Activated effector memory CD4-positive, alpha-beta T cell treated with Interleukin-2 at 50 U/mL for 16 hours (primary cell): ENCODE measurements around the gene SRGAP2B.
"Not testable (repeated sequence)": the region's sequence is repeated elsewhere in the genome, so short reads cannot be mapped to it uniquely, and the experiment has no call there.

ENCODE experiments used
- DNase-seq: peaks from one replicate; pipeline ENCODE4 v3.0.0-alpha.2; 2020

Gene SRGAP2B

DNA sequence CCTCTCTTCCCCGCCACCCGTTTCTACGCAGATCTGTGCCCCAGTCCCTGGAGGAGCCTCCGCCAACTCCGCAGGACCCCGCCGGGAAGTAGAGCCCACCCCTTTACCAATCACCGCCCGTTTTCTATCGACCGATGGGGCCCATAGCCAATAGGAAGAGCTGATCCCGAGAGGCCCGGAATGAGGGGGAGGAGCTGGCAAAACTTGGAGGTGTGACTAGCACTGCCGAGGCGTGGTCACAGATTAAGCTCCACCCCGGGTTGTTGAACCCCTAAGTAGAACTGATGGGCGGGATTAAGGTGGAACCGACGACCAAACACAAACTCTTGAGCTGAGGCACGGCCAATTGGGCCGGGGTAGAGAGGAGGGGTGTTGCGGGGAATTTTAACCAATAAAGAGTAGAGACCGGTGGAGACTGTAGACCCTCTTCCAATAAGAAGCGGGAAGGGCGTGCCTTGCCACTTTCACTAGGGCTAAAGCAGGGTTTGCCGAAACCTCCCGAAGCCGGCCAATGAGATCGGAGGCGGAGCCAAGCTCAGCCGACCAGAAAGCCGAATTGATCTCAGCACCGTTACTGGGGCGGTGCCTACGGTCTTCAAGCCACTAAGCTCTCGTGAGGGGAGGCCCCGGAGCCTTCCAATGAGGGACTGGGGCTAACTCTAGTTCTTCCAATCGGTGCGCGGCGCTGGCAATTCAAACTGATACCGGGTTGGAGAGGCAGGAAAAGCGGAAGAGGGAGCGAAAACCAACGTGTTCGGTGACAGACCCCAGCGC, at the start of gene SRGAP2B, which contains the start of gene FAM72D:
Gene SRGAP2B (minus strand): TSS at position 45 of the 774 bp plus-strand sequence. CDS start 2,427 bp downstream, outside the sequence.
Gene FAM72D (plus strand): TSS at position 691 of the 774 bp plus-strand sequence. CDS start 874 bp downstream, outside the sequence.
- DNase-seq: not testable (repeated sequence)

DNA sequence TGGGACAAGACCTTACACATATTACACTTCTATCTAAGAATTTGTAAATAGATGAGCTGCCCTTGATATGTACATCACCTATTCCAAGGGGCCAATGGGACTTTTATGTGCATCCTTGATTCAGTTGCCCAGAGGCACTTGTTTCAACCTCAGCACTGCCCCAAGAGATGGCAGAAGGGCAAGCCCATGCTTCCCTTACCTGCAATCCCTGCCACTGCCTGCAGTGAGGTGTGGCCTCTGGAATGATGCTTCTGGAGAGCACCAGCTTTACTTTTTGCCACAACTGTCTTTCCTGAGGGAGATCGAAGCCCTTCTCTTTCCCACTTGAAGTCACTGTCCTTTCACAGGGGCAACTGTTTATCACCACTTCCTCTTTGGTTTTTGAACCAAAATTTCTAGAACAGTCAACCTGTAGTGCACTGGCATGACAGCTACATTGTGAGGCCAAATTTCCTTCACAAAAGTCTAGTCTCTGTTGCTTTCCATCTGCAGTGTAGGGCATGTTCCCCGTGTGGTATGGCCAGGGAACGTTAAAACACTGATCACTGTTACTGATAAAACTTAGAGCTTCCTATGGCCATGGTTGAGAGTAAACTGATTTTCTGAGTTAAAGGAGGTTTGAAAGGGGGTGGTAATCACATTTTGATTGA, 49.3 kb upstream of the SRGAP2B start:
- DNase-seq: not testable (repeated sequence)

DNA sequence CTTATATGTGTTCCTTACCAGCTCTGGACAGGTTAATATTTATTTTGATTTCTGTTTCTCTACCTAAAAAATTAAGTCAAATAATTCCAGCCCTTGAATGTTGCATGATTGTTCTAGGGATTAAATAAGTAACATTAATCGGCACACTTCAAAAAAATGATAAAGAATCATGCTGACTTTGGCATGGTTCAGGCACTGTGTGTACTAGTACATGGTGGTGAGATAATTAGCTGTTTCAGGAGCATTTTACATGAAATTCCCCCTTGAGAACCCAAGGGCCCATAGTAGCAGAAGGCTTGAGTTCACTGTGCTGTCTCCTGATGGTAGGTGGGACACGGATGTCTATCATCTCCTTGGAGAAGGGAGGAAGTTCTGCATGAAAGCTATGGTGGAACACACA, 45.4 kb upstream of the SRGAP2B start:
- not testable (repeated sequence) for DNase-seq

DNA sequence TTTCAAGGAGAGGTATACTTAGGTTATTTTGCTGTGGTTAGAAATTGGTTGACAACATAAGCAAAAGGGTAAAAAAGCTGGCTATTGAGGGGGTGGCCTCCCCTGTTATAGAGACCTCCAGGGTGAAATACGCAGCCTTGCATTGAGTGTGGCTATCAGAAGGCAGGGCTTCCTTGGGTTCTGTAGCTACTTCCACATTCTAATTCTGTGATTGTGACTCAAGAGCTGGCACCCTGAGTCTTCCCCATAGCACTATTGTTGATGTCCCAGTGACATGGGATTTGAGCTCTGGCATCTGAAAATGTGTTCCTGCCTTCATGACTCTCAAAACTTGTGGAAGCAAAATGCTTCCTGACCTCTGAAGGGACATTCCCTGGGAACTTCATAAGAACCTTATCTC, 39.3 kb upstream of the SRGAP2B start:
- not testable (repeated sequence) for DNase-seq

DNA sequence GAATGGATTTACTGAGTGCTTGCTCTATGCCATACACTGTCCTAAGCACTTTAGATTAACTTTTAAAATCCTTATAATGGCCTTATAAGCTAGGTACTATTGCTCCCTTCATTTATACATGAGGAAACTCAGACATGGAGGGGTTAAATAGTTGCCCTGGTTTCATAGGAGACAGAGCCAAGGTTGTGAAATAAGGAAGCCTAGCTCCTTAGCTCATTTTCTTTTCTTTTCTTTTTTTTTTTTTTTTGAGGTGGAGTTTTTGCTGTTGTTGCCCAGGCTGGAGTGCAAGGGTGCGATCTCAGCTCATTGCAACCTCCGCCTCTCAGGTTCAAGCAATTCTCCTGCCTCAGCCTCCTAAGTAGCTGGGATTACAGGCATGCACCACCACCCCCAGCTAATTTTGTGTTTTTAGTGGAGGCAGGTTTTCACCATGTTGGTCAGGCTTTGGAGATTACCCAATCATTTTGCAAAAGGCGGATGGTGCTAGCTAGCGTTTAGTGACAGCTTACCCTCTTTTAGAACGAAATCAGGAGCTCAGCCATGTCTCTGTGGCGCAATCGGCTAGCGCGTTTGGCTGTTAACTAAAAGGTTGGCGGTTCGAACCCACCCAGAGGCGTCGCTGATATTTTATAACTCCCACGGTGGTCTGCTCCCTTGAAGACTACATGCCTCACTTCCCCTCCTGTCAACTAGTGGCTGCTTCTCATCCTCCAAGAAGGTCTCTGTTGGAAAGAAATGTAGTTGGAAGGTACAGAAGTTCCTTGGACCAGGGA, 33.8 kb upstream of the SRGAP2B start:
- not testable (repeated sequence) for DNase-seq

DNA sequence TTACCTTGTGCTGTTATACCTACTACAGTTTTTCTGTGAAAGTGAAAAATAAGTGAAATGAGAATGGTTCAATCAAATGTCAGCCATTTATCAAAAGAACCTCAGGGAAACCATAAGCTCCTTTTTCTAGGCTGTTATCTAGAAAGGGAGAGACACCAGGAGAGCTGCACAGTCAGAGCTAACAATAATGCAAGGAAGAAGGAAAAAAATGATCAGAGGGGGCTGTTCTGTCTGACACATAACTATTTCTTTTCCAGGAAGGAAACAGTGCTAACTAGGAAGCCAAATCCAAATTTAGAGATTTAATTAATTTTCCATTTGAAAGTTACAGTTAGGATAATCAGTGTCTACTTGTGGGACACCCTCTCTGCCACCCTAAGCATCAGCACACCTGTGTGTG, 32.0 kb upstream of the SRGAP2B start:
- DNase-seq: not testable (repeated sequence)

DNA sequence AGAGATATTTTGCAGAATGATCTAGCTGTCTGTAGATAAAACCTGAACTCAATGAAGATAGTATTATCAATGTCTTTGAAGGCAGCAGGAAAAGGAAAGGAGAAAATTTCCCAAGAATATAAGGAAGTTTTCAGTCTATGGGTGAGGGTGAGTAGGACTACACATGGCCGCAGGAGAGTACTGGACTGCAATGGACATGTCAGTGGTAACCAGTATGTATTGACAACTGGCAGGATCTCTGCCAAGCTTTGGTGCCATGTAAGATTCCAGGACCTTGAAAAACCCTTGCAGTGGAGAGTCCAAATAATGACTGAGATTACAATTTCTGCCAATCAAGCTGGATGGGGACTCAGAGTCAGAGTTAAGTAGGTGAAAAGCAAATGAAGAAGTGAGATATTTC, 30.0 kb upstream of the SRGAP2B start:
- DNase-seq: not testable (repeated sequence)

DNA sequence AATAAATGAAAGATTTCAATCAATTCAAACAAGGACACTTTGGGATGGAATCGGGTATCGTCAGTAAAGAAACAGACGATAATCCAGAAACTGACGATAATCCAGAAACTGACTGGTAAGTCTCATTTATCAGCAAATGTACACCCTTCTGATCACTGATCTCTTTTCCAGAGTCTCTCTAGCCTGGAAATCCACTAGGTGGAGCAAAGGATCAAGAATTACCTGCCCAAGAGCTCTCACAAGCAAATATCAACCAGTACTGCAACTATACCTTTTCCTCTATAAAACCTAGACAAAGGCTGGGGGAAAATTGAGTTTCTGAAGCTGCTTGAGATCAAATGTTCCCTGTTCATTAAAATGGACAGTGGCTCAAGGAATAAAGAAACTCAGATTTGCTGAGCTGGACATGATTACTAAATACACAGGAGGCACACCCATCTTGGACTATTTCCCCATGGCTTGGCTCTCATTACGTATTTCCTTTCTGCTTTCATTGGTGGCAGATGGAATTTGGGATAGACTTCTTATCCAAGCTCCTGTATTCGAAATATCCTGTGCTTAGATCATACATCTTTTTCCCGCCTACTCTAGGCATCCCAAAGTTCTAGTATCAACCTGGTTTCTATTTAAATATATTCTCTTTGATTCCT, 29.0 kb upstream of the SRGAP2B start:
- DNase-seq: not testable (repeated sequence)

DNA sequence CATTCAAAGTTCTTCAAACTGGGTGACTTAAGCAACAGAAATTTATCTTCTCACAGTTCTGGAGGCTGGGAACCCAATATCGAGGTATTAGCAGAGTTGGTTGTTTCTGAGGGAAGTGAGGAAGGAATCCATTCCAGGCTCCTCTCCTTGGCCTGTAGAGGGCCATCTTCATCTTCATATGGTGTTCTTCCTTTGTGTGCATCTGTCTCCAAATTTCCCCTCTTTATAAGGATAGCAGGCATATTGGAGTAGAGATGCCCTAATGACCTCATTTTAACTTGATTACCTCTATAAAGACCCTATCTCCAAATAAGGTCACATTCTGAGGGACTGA, 27.9 kb upstream of the SRGAP2B start:
- DNase-seq: not testable (repeated sequence)

DNA sequence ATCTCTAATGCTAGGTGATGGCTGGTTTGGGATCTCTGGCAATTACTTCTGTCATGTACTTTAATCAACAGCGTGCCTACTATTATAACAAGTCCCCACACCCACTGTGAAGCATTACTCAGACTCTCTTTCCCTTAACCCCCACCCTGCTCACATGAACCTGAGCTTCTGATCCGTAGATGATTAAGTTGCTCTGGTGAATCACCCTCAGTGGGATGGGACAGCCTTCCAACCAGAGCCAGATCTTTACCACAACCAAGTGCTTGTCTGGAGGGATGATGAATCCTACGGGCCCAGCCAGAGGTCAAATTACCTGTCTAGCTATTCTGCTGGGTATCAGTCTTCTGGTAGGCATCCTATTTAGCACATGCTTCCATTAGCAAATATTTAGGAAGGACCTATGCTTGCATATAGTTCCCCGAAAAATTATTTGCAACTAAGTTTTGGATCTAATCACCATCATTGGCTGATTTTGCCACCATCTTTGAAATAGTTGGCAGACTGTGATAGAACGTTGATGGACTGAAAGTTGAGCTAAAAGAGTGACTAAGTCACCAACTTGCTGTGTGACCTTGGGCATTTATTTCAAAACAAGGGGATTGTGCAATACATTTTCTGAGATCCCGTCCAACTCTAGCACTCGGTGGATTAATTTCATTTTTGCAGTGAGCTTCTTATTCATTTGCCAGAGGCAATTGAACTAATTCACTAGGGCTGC, 27.4 kb upstream of the SRGAP2B start:
- DNase-seq: not testable (repeated sequence)

DNA sequence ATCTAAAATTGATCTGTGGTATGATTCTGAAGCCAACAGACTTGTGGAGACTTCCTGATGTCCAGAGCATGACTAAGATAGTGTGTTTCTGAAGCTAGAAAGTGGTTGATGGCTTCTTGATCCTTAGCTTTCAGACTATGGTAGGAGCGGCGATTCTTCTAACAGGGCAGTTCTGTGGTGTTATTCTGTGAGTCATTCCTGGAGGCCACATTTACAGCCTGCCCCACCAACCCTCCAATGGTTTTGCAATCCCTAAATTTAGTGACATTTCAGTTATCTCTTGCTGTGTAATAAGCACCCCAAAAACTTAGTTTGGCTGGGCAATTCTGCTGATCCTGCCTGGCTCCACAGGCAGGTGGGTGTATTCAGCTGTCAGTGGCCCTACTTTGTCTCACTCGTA, 24.7 kb upstream of the SRGAP2B start:
- not testable (repeated sequence) for DNase-seq

DNA sequence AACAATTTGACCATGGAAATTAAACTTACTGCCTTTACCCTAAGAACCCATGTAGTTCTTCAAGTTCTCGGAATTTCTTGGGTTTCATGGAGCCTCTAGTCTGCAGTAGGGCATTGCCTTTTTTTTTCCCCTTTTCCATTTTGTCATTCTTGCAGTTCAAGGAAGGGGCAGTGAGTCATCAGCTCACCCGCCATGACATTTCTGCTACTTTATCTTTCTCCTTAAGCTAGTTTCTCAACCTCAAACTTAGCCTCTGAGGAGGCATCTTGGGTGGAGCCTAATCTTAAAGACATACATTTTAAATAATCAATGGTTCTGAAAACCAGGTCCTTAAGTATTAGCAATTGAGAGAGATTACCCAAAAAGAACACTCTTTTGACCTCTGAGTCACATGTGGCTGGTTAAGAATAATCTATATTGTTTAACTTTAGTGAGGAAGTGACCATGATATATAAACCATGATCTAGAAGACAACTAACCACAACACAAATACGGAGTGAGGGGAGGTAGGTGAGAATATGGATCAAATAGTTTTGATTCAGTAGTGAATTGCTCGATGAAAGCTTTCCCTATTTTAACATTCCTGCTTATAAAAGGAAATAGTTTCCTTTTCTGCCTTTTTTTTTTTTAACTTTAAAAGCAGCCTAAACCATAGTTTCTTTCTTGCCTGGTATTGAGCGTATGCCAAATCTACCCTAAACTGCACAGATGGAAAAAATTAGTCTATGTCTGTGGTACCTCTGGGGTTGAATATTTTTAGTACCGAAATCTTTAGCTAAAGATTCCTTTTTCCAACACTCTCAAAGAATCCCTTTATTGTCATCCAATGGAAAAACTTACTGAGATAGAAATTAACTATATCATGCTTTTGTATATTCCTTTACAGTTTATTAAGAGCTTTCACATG, 20.7 kb upstream of the SRGAP2B start:
- not testable (repeated sequence) for DNase-seq

DNA sequence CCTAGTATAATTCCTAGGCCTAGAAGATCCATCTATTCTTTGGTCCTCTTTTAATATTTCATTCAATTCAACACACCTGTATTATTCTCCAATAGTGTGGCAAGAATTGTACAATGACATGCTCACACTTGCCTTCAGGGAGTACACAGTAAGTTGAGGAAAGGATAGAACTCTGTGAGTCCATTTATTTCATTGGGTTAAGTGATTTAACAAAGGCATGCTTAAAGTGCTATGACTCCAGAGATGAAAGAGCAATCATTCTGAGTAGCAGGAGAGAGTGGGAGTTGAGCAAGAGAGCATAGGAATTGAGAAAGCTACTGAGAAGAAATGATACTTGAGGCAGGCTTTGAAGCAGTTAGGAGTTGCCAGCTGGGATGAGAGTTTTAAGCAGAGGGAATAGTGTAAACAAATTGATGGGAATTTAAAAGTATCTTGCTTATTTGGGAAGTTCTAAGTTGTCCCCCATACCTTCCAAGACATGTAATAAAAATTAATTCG, 19.5 kb upstream of the SRGAP2B start:
- not testable (repeated sequence) for DNase-seq

DNA sequence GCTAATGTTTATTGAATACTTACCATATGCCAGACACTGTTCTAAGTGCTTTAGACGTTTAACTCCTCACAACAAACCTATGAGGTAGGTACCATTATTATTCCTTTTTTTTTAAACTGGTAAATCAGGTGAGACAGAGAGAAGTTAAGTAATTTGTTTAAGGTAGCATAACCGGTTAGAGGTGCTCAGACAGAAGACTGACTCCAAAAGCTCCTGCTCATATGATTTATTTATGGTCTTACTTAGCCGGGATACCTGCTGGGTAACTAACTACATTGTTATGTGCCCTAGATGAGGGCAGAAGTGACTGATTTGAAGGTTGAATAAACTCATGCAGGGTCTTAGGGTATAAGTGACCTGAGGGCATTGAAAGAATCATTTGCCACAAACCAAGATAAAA, 17.6 kb upstream of the SRGAP2B start:
- DNase-seq: not testable (repeated sequence)

DNA sequence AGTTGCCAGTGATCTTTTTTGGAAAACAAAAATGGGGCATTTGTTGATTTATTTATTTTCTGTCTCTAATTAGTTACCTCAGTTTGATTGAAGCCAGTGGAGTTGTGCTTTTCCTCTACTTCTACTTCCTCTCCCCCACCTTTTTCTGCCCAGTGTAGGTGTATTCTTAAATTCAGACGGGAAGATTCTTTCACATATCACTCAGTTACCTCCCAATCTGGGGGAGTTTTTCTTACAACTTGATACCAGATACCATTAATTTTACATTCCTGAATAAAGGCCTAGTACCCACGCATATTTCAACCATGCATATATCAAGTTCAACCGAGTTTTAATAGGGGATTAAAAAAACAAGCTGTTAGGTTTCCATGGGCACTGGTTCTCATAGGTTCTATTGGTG, 16.5 kb upstream of the SRGAP2B start:
- DNase-seq: not testable (repeated sequence)

DNA sequence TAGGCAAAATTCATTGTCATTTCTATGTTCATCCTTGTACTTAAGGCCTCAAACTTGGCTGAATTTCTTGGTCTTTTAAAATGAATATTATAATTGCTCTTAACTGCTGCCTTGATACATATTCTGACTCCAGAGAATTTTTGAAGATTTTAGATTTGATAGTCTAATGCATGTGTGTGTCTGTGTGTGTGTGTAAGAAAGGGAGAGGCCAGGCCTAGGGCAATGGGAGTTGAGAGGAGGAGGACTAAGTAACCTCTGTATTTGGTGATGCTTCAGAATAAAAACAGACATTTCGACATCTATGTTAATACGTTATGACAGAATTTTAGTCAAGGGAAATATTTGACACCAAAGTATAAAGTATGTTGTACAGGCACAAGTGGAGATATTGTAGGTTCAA, 8.2 kb upstream of the SRGAP2B start:
- DNase-seq: not testable (repeated sequence)

DNA sequence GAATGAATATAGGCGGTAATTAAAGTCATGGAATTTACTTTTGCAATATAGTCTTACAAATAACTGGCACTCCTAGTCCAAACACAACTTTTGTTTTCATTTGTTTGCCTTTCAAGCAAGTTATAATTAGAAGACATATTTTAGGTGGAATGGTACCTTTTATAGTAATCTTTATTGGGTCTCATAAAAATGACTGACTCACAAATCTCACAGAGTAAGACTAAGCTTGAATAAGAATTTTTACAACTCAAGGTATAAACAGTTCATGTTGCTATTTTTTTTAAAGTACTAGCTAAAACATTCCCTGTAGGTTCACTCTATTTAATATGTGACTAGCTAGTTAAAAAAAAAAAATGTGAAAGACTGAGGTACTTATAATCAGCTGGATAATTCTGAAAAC, 6.6 kb upstream of the SRGAP2B start:
- not testable (repeated sequence) for DNase-seq

DNA sequence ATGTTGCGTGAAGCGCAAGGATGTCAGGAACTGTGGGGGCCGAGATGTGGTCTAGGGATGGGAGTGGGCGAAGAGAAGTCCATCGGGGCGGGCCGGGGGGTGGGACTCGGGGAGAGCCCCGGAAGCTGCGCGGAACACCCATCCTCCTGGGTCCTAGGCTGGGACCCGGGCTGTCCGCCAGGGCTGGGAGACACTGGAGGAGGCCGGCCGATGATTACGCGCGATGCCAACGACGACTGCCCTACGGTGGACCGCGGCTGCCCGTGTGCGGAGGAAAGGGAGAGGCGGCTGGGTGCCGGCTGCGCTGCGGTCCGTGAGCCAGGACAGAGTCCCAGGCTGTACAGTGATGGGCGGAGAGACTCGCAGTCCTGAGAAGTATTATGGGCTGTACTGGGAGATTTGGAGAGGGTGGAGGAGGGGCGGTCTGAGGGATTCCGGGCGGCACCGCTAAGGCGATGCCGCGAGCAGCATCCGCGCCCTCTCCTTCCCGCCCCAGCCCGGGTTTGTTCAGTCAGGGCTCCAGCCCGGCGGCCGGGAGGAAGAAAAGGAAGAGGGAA, 395 bp downstream of the SRGAP2B start:
- not testable (repeated sequence) for DNase-seq

DNA sequence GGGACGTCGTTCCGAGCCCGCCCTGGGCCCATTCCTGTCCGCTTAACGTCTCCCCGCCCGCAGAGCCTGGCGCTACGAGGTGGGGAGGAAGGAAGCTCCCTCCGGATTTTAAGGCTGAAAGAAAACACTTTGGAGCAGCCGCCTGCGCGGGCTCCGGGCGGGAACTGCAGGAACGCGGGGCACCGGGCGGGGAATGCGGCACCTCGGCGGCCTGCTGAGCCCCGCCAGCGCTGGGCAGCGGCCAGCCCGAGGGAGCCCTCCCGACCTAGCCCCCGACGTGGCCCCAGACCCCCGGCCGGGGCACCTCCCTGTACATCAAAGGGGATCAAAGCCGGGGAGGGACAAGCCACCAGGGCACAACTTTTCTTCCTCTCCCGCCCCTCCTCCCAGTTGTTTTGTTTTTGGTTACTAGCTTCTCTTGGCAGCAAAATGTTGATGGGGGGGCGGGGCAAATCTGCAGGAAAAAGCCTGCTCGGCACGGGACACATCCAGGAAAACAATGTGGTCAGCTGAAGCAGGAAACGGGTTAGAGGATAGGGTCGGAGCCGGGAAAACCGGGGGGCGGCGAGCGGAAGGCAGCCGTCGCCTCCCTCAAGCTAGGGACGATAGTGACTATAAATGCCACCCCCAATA, 1.5 kb downstream of the SRGAP2B start:
- DNase-seq: not testable (repeated sequence)
